ENCODE measurements around the gene ENDOV.

GRCh38 chr17:80365983-80366382 is 49.0 kb upstream of the ENDOV start:
- TF ChIP-seq EZH2 (conservative IDR thresholded peaks at IDR 0.05; ENCODE audit: low read depth, low read length) (no peak), REST (IDR thresholded peaks at IDR 0.05; ENCODE audit: borderline replicate concordance in 1 of 2, low read depth in 1 of 2, low read length in 2 of 2) (no peak), TAF1 (CRISPR knock-in tag; IDR thresholded peaks at IDR 0.05) (no peak)
